HUES6 (cell line): ENCODE measurements around the gene NFATC1.

Source experiments
- H3K27ac ChIP-seq: 2 replicates; pipeline ENCODE4 v1.7.0; 2013; ENCODE audit warnings: low read depth, mild to moderate bottlenecking, low read length, inconsistent platforms
- H3K27me3 ChIP-seq: 2 replicates; pipeline ENCODE4 v1.6.1; 2013; ENCODE audit warnings: low read length; ENCODE audit not compliant: control insufficient read depth, insufficient read depth
- H3K36me3 ChIP-seq: 2 replicates; pipeline ENCODE4 v1.6.1; 2013; ENCODE audit warnings: low read length; ENCODE audit not compliant: control insufficient read depth, insufficient read depth
- H3K4me1 ChIP-seq: 2 replicates; pipeline ENCODE4 v1.6.1; 2013; ENCODE audit warnings: low read length; ENCODE audit not compliant: control insufficient read depth, insufficient read depth
- H3K4me3 ChIP-seq: 2 replicates; pipeline ENCODE4 v1.5.1; 2013; ENCODE audit warnings: low read depth, low read length
- H3K9ac ChIP-seq: one replicate; pipeline ENCODE4 v1.6.1; 2013; ENCODE audit warnings: mild to moderate bottlenecking, low read length
- H3K9me3 ChIP-seq: 2 replicates; pipeline ENCODE4 v1.6.1; 2013; ENCODE audit warnings: low read depth, low read length; ENCODE audit not compliant: control insufficient read depth, insufficient read depth

The NFATC1 gene

DNA sequence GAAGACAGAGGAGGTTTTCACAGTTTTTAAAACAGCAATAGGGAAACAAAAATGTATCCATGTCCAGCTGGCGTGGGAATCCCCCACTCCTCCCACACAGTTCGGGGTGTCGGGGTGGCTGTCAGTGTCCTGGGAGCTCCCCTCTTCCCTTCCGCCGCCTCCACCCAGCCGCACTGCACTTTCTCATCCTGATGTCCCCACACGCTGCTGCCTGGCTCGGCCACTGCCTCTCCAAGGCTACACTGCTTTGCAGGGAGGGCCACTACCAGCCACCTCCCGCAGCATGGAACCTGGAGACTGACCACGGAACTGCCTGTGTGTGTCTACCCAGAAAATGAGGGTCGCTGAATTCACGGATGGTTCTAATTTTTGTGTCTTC, 145.2 kb downstream of the NFATC1 start:
- Histone ChIP-seq H3K4me1 (no peaks in the 10 kb centered on the region), H3K27ac (no peak overlapping the region), H3K9ac (no peak overlapping the region), H3K27me3 (no peaks in the 10 kb centered on the region; the same call in 1 of the 2 replicates), H3K4me3 (no peak overlapping the region), H3K36me3 (no peaks in the 10 kb centered on the region), H3K9me3 (peaks cover 9% of the 10 kb centered on the region)

- Histone ChIP-seq H3K27ac (no peak overlapping the region), H3K27me3 (no peaks in the 10 kb centered on the region; the same call in 1 of the 2 replicates), H3K36me3 (no peaks in the 10 kb centered on the region), H3K4me1 (no peaks in the 10 kb centered on the region), H3K9me3 (peaks cover 9% of the 10 kb centered on the region), H3K4me3 (no peak overlapping the region), H3K9ac (no peak overlapping the region)
These were observed 146.5 kb downstream of the NFATC1 start for GRCh38 chr18:79542213-79542612.

DNA sequence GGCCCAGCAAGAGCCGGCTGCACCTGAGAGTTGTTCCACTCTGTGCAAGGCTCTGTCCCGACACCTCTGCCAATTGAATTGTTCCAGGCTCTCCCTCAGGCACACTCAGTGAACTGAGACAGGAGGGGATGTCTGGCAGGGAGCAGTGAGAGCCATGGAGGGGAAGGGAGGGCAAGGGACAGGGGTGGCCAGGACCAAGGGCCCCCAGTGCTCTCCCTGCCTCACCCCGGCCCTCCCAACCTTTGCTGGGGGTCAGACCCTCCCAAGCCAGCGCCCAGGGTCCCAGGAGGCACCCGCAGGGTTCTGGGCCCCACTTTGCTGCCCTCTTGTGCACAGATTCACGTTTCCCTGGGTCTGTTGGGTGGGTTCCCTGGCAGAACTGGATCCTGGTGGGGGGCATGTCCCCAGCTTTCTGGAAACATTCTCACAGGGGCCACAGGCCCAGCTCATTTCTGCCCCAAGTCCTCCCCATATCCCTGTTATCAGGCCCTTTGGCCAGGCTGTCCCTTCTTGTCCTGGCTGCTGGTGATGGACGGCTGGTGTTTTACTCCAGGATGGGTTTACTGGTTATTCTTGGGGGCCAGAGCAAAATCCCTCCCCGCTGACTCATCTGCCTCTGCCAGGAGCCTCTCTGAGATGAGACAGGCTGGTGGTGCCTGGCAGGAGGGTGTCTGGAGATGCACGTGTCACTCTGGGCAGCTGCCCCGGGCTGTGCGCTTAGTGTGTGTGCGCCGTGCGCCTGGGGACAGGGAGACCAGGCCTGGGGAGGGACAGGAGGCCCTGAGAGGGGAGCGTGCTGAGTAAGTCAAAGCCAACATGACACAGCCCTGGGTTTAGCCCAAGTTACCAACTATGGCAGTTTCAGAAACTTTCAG, 147.4 kb downstream of the NFATC1 start:
- Histone ChIP-seq H3K9ac (no peak overlapping the region), H3K36me3 (no peaks in the 10 kb centered on the region), H3K9me3 (peaks cover 2% of the 10 kb centered on the region), H3K4me1 (no peaks in the 10 kb centered on the region), H3K4me3 (no peak overlapping the region), H3K27me3 (no peaks in the 10 kb centered on the region; the same call in 1 of the 2 replicates), H3K27ac (no peak overlapping the region)

DNA sequence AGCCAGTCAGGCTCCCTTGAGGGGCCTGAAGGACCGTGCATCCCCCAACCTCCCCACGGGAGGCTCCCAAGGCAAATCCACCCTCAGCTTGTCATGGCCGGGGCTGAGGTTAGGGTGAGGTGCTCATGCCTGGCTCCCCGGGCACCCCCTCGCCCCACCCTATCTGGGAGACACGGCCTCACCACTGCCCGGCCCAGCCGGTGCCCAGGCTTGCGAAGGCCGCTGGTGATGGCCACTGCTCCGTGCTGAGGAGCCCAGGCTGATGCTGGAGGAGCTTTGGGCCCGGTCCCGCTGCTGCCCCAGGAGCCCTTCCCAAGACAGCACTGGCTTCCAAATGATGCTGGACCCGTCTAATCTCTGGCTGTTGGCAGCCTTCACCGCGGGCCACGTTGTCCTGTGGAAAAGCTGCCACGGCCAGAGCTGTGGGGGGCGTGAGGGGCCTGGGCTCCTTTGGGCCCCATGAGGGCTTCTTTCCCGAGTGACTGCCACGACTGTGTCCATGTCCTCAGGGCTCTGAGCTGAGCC, 148.2 kb downstream of the NFATC1 start:
- no peak overlapping the region for H3K9ac ChIP-seq
- H3K4me3 ChIP-seq: no peak overlapping the region
- no peaks in the 10 kb centered on the region; the same call in 1 of the 2 replicates for H3K27me3 ChIP-seq
- no peaks in the 10 kb centered on the region for H3K36me3 ChIP-seq
- no peak overlapping the region for H3K27ac ChIP-seq
- peaks cover 7% of the 10 kb centered on the region; the same call in 1 of the 2 replicates for H3K9me3 ChIP-seq
- H3K4me1 ChIP-seq: no peaks in the 10 kb centered on the region

DNA sequence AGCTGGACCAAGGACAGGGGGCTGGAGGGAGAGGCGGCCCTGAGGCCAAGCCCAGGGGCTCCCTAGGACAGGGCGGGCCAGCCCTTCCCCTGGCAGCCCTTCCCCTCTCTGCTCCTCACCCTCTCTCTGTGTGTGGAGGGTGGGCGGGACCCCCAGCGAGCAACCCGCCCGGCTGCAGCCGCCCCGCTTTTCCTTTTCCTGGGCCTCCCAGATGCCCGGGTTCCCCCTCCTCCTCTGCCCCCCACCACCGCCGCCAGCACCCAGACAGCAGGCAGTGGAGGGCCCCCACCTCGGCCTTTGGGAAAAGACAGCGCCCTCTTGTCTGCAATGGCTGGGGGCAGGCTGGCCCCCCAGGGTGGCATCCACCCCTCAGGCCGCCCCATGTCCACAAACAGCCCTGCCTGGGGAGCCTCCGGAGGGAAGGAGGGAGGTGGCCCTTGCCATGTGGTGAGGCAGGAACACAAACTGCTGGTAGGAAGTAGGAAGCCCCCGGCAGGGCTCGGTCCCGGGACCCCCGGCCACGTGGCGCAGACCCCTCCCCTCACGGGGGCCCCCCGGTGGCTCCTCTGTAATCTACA, 148.7 kb downstream of the NFATC1 start:
- H3K9me3 ChIP-seq: peaks cover 8% of the 10 kb centered on the region; the same call in 1 of the 2 replicates
- H3K36me3 ChIP-seq: no peaks in the 10 kb centered on the region
- no peaks in the 10 kb centered on the region for H3K4me1 ChIP-seq
- no peak overlapping the region for H3K27ac ChIP-seq
- H3K4me3 ChIP-seq: no peak overlapping the region
- no peaks in the 10 kb centered on the region for H3K27me3 ChIP-seq
- H3K9ac ChIP-seq: no peak overlapping the region

- H3K4me1 ChIP-seq: no peaks in the 10 kb centered on the region
- no peaks in the 10 kb centered on the region for H3K36me3 ChIP-seq
- no peak overlapping the region for H3K27ac ChIP-seq
- no peak overlapping the region for H3K4me3 ChIP-seq
- peaks cover 8% of the 10 kb centered on the region; the same call in 1 of the 2 replicates for H3K9me3 ChIP-seq
- no peaks in the 10 kb centered on the region for H3K27me3 ChIP-seq
- H3K9ac ChIP-seq: no peak overlapping the region
These were observed 149.5 kb downstream of the NFATC1 start for GRCh38 chr18:79545255-79545654.

GRCh38 chr18:79545736-79546171, 150.0 kb downstream of the NFATC1 start:
- Histone ChIP-seq H3K27me3 (no peaks in the 10 kb centered on the region), H3K4me3 (no peak overlapping the region), H3K4me1 (no peaks in the 10 kb centered on the region), H3K9me3 (peaks cover 8% of the 10 kb centered on the region; the same call in 1 of the 2 replicates), H3K36me3 (no peaks in the 10 kb centered on the region), H3K9ac (no peak overlapping the region), H3K27ac (no peak overlapping the region)

DNA sequence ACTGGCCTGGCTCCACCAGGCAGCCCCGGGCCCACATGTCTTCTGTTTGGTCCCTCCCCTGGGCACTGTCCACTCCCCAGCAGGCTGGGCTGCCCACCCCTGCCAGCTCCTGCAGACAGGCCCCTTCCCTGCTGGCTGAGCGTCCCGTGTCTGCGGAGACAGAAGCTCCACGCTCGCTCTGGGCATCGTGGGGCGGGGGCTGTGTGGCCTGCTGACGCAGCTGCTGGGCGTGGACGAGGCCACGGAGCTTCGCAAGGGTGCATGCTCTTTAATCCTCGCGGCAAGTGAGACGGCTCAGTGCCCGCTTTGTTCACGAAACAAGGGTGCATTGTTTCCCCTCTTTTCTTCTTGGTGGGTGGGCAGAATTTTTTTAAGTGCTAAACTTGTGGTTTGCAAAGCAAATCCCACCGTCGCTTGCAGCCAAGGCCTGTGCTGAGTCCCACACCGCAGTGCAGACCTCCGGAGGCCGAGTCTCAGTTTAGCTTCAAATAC, 151.1 kb downstream of the NFATC1 start:
- peaks cover 8% of the 10 kb centered on the region; the same call in 1 of the 2 replicates for H3K9me3 ChIP-seq
- H3K36me3 ChIP-seq: no peaks in the 10 kb centered on the region
- no peak overlapping the region for H3K4me3 ChIP-seq
- H3K27ac ChIP-seq: no peak overlapping the region
- no peaks in the 10 kb centered on the region for H3K27me3 ChIP-seq
- H3K4me1 ChIP-seq: no peaks in the 10 kb centered on the region
- H3K9ac ChIP-seq: no peak overlapping the region

- H3K4me1 ChIP-seq: no peaks in the 10 kb centered on the region
- no peak overlapping the region for H3K27ac ChIP-seq
- H3K27me3 ChIP-seq: no peaks in the 10 kb centered on the region
- no peak overlapping the region for H3K9ac ChIP-seq
- no peaks in the 10 kb centered on the region for H3K36me3 ChIP-seq
- no peak overlapping the region for H3K4me3 ChIP-seq
- H3K9me3 ChIP-seq: peaks cover 8% of the 10 kb centered on the region; the same call in 1 of the 2 replicates
These were observed 151.8 kb downstream of the NFATC1 start for GRCh38 chr18:79547413-79548076.

GRCh38 chr18:79548077-79548450, 152.3 kb downstream of the NFATC1 start:
- H3K27ac ChIP-seq: no peak overlapping the region
- H3K36me3 ChIP-seq: no peaks in the 10 kb centered on the region
- no peak overlapping the region for H3K4me3 ChIP-seq
- H3K27me3 ChIP-seq: no peaks in the 10 kb centered on the region
- H3K9me3 ChIP-seq: peaks cover 8% of the 10 kb centered on the region; the same call in 1 of the 2 replicates
- H3K4me1 ChIP-seq: no peaks in the 10 kb centered on the region
- H3K9ac ChIP-seq: no peak overlapping the region
